Natural killer cell treated with Interleukin-12 subunit alpha and Interleukin-12 subunit beta and Interleukin-15 and Interleukin-18, amount 100 ng/mL, for 72 hours (primary cell): ENCODE results near the gene FANCE. TPM values are rescaled to one million over a fixed set of nuclear protein-coding genes. Genes with fewer than 3 reads are reported as not detected.

Experiments
- ATAC-seq, 2 donors: fragments of 150-1000 bp; cut with Tn5 transposase in 1 of 2; sonication (Bioruptor Pico), chemical (Tn5 transposase) in 1 of 2; 2 replicates each; pipeline ENCODE4 v1.10.0; 2021
- DNase-seq: peaks from one replicate; pipeline ENCODE4 v3.0.0; 2022; ENCODE audit warnings: low spot score
- H3K27ac Mint-ChIP-seq, 2 donors: 1 replicate in 1 of 2; 2 replicates in 1 of 2; pipeline ENCODE4 v1.8.0; 2022; ENCODE audit warnings: mixed read lengths in 2 of 2, mild to moderate bottlenecking in 1 of 2, moderate library complexity in 1 of 2
- H3K27me3 Mint-ChIP-seq, 2 donors: 1 replicate in 1 of 2; 2 replicates in 1 of 2; pipeline ENCODE4 v1.8.0; 2022; ENCODE audit warnings: mixed read lengths in 2 of 2
- H3K36me3 Mint-ChIP-seq: one replicate; pipeline ENCODE4 v1.8.0; 2022; ENCODE audit warnings: mixed read lengths
- H3K4me1 Mint-ChIP-seq, 2 donors: 1 replicate in 1 of 2; 2 replicates in 1 of 2; pipeline ENCODE4 v1.8.0; 2022; ENCODE audit warnings: low read depth in 2 of 2, mixed read lengths in 2 of 2, mild to moderate bottlenecking in 1 of 2
- H3K4me3 Mint-ChIP-seq: one replicate; pipeline ENCODE4 v1.8.0; 2022; ENCODE audit warnings: mixed read lengths
- H3K9me3 Mint-ChIP-seq: 2 replicates; pipeline ENCODE4 v1.8.0; 2022; ENCODE audit warnings: mixed read lengths
- total RNA-seq, 2 donors: library from RNA; stranded (reverse); gene quantifications; one replicate each; pipeline ENCODE4 v1.2.3, GENCODE V29; 2022

Gene FANCE
- total RNA-seq, 2 donors from 2014 or later, result 10.4 to 27.3 TPM

- ATAC-seq, result no peak
- H3K27ac Mint-ChIP-seq, result no peak overlapping the region
- no peaks in the 10 kb centered on the region for H3K27me3 Mint-ChIP-seq
- H3K36me3 Mint-ChIP-seq, result peaks cover 16% of the 10 kb centered on the region
- no peak overlapping the region for H3K4me3 Mint-ChIP-seq
- no peaks in the 10 kb centered on the region for H3K9me3 Mint-ChIP-seq
- DNase-seq, result no peak
- H3K4me1 Mint-ChIP-seq, result peaks cover 22 to 24% of the 10 kb centered on the region in 2 donors
Observed at GRCh38 chr6:35465646-35466045, 13.5 kb downstream of the FANCE start.

GRCh38 chr6:35468181-35468979 lies 16.2 kb downstream of the FANCE start, which contains the start of gene RPL10A:
Gene RPL10A, plus strand, starts transcription at chr6:35468401. Its CDS starts 34 bp downstream, at chr6:35468435.
- peaks cover 25 to 32% of the 10 kb centered on the region in 2 donors for H3K4me1 Mint-ChIP-seq
- H3K27ac Mint-ChIP-seq, result peak within 1 kb of the TSS; percentile 91 to 95
- peak within 1 kb of the TSS; percentile 96 for H3K4me3 Mint-ChIP-seq
- peak; percentile 96 for DNase-seq
- ATAC-seq, result peak; percentile 96
- no peaks in the 10 kb centered on the region for H3K9me3 Mint-ChIP-seq
- H3K36me3 Mint-ChIP-seq, result peaks cover 25% of the 10 kb centered on the region
- H3K27me3 Mint-ChIP-seq, result no peaks in the 10 kb centered on the region

- ATAC-seq (peak in 1 of 2 donors; percentile 1), DNase-seq (no peak)
- Mint-ChIP-seq H3K4me3 (peak overlapping the region; percentile 96), H3K4me1 (peaks cover 25 to 32% of the 10 kb centered on the region in 2 donors), H3K27ac (peak overlapping the region; percentile 91 to 95), H3K9me3 (no peaks in the 10 kb centered on the region), H3K36me3 (peaks cover 25% of the 10 kb centered on the region), H3K27me3 (no peaks in the 10 kb centered on the region)
Observed at GRCh38 chr6:35468980-35469750, 17.0 kb downstream of the FANCE start.

GRCh38 chr6:35469751-35470662 lies 17.9 kb downstream of the FANCE start:
- no peak for ATAC-seq

GRCh38 chr6:35470663-35471120 lies 18.6 kb downstream of the FANCE start:
- Mint-ChIP-seq H3K4me3 (peak overlapping the region; percentile 96), H3K4me1 (peaks cover 25 to 32% of the 10 kb centered on the region in 2 donors), H3K27ac (peak overlapping the region; percentile 91 to 95), H3K36me3 (peaks cover 25% of the 10 kb centered on the region), H3K27me3 (no peaks in the 10 kb centered on the region), H3K9me3 (no peaks in the 10 kb centered on the region)
- no peak for DNase-seq
- no peak for ATAC-seq

More at GRCh38 chr6:35469751-35470662, 17.9 kb downstream of the FANCE start:
- Mint-ChIP-seq H3K36me3 (peaks cover 25% of the 10 kb centered on the region), H3K9me3 (no peaks in the 10 kb centered on the region), H3K27ac (peak overlapping the region; percentile 91 to 95), H3K4me1 (peaks cover 25 to 32% of the 10 kb centered on the region in 2 donors), H3K27me3 (no peaks in the 10 kb centered on the region), H3K4me3 (peak overlapping the region; percentile 96)
- no peak for DNase-seq

GRCh38 chr6:35471836-35472345 lies 19.8 kb downstream of the FANCE start:
- H3K27ac Mint-ChIP-seq, result no peak overlapping the region
- peaks cover 25% of the 10 kb centered on the region for H3K36me3 Mint-ChIP-seq
- ATAC-seq, result no peak
- H3K4me1 Mint-ChIP-seq, result peaks cover 25 to 32% of the 10 kb centered on the region in 2 donors
- no peaks in the 10 kb centered on the region for H3K9me3 Mint-ChIP-seq
- peak overlapping the region; percentile 45 for H3K4me3 Mint-ChIP-seq
- no peaks in the 10 kb centered on the region for H3K27me3 Mint-ChIP-seq
- DNase-seq, result no peak

GRCh38 chr6:35473075-35473849 lies 21.1 kb downstream of the FANCE start:
- Mint-ChIP-seq H3K27ac (no peak overlapping the region), H3K4me1 (peaks cover 17 to 23% of the 10 kb centered on the region in 2 donors)

GRCh38 chr6:35473850-35474130 lies 21.7 kb downstream of the FANCE start:
- H3K36me3 Mint-ChIP-seq, result peaks cover 25% of the 10 kb centered on the region
- no peak overlapping the region for H3K4me3 Mint-ChIP-seq
- H3K27ac Mint-ChIP-seq, result no peak overlapping the region
- ATAC-seq (no peak), DNase-seq (no peak)
- no peaks in the 10 kb centered on the region for H3K27me3 Mint-ChIP-seq
- H3K4me1 Mint-ChIP-seq, result peaks cover 17 to 23% of the 10 kb centered on the region in 2 donors
- H3K9me3 Mint-ChIP-seq, result no peaks in the 10 kb centered on the region

More at GRCh38 chr6:35473075-35473849, 21.1 kb downstream of the FANCE start:
- no peak overlapping the region for H3K4me3 Mint-ChIP-seq
- ATAC-seq (no peak), DNase-seq (no peak)
- H3K9me3 Mint-ChIP-seq, result no peaks in the 10 kb centered on the region
- H3K27me3 Mint-ChIP-seq, result no peaks in the 10 kb centered on the region
- peaks cover 25% of the 10 kb centered on the region for H3K36me3 Mint-ChIP-seq

- Mint-ChIP-seq H3K4me3 (no peak overlapping the region), H3K4me1 (peaks cover 16 to 20% of the 10 kb centered on the region in 2 donors), H3K36me3 (peaks cover 22% of the 10 kb centered on the region), H3K9me3 (no peaks in the 10 kb centered on the region), H3K27ac (peak overlapping the region in 1 of 2 donors; percentile 28), H3K27me3 (no peaks in the 10 kb centered on the region)
- DNase-seq (no peak), ATAC-seq (peak; percentile 29 to 31)
Observed at GRCh38 chr6:35474131-35474941, 22.2 kb downstream of the FANCE start.

- H3K36me3 Mint-ChIP-seq, result peaks cover 15% of the 10 kb centered on the region
Observed at GRCh38 chr6:35474942-35475570, 22.9 kb downstream of the FANCE start.

GRCh38 chr6:35475573-35475972 lies 23.4 kb downstream of the FANCE start:
- H3K4me3 Mint-ChIP-seq, result no peak overlapping the region
- peaks cover 9% of the 10 kb centered on the region for H3K36me3 Mint-ChIP-seq
- H3K27me3 Mint-ChIP-seq, result no peaks in the 10 kb centered on the region
- no peaks in the 10 kb centered on the region for H3K9me3 Mint-ChIP-seq
- peaks cover 3 to 8% of the 10 kb centered on the region in 2 donors for H3K4me1 Mint-ChIP-seq
- ATAC-seq (peak in 1 of 2 donors; percentile 29), DNase-seq (no peak)
- no peak overlapping the region for H3K27ac Mint-ChIP-seq

More at GRCh38 chr6:35474942-35475570, 22.9 kb downstream of the FANCE start:
- Mint-ChIP-seq H3K9me3 (no peaks in the 10 kb centered on the region), H3K4me3 (no peak overlapping the region), H3K27ac (peak overlapping the region in 1 of 2 donors; percentile 28), H3K27me3 (no peaks in the 10 kb centered on the region), H3K4me1 (peaks cover 8 to 13% of the 10 kb centered on the region in 2 donors)
- ATAC-seq, result peak; percentile 12 to 26
- DNase-seq, result no peak
